NOMO-1 treated with DMSO at 0.1 percent for 48 hours (cell line): ENCODE results near the gene PRDM15.
A peak's percentile ranks its signal among the peaks of the same experiment; 100 is the strongest.

Experiments
- DNase-seq: peaks from one replicate; lab custom pipeline; 2025; ENCODE audit not compliant: unreplicated experiment; lab: John Stamatoyannopoulos, UW

The PRDM15 gene

GRCh38 chr21:41751611-41752011 lies 127.5 kb downstream of the PRDM15 start:
- peak; percentile 2 for DNase-seq

DNA sequence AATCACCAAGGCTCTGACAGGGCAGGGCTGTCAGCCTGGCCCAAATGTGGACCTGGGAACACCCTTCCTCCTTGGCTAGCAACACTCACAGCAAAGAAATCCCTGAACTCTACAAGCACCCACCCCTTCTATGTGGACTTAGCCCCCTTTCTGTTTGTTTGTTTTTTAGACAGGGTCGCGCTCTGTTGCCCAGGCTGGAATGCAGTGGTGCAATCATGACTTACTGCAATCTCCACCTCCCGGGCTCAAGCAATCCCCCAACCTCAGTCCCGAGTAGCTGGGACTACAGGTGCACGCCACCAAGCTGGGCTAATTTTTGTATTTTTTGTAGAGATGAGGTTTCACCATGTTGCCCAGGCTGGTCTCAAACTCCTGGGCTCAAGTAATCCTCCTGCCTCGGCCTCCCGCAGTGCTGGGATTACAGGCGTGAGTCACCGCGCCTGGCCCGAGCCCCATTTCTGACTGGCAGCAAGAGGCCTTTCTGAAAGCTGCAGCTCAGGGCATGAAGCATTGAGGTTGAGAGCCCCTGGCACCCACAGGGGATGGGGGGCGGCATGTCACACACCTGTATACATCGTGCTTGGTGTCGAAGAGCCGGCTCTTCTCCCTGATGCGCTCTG lies 128.5 kb downstream of the PRDM15 start:
- DNase-seq = no peak

- no peak for DNase-seq
Measured at GRCh38 chr21:41750051-41750450, 129.1 kb downstream of the PRDM15 start.

DNA sequence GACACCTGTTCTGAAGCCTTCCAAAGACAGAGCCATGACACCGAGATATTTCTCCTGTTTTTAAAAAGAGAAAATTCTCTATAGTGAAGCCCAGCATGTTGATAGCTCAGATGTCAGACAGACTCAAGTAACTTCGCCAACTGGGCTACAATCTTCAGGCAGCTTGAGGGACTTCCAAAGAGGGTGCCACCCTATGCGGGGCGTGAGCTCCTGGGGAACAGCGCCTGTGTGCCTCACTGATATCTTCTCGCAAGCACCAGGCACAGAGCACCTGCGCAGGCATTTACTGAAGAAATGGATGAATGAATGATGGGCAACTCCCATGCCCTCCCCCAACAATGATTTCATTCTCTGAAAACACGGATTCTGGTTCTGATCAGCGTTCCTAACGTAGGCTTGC lies 129.9 kb downstream of the PRDM15 start:
- DNase-seq = no peak
